GM23248 (cell line): ENCODE results near the gene RRBP1.

Experiments
- EZH2 ChIP-seq: fragments of 200-600 bp; sonication (generic); IDR thresholded peaks from 2 replicates; pipeline ENCODE4 v1.6.1; 2018; ENCODE audit warnings: antibody characterized with exemption, mild to moderate bottlenecking; ENCODE audit not compliant: insufficient read depth, poor library complexity, severe bottlenecking
- EZH2phosphoT487 ChIP-seq: fragments of 200-600 bp; sonication (generic); IDR thresholded peaks from 2 replicates; pipeline ENCODE4 v1.6.1; 2018; ENCODE audit warnings: antibody characterized with exemption, moderate library complexity, mild to moderate bottlenecking, low read depth; ENCODE audit not compliant: insufficient read depth

DNA sequence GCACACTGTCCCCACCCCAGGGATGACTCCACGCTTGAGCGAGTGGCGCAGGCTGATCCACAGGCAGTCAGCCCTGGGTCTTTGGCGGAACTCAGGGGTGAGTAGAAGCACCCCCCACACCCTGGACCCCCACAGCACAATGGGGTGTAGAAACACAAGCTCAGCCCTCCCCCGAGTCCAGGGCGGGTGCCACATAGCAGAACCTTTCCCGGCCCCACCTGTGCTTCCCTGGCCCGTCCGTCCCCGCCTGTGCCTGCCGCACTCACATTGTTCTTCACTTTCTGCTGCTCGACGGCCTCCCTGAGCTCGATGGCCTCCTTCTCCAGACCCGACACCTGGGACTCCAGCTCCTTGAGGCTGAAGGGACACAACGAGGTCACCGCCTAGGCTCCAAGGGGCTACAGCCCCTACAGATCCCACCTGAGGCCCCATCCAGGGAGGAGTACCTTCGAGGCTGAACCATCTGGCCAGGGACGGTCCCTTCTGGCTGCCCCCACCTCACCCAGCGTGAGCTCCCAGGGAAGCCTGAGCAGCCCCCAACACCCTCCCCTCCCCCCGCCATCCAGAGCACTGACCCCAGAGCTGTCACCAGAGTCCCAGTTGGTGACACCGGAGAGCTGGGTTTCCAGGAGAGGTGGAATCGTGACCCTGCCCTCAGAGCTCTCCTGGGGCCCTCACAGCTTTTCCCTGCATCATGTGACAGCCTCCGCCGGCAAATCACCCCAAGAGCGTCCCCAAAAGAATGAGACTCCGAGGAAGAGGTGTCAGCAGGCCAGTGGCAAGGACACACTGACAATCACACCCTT, 56.6 kb downstream of the RRBP1 start:
- TF ChIP-seq EZH2phosphoT487 = no peak
- no peak for TF ChIP-seq EZH2
